ENCODE results near the gene ATG13. TPM values are rescaled to one million over a fixed set of nuclear protein-coding genes. Genes with fewer than 3 reads are reported as not detected.
A peak's percentile ranks its signal among the peaks of the same experiment; 100 is the strongest.

Gene ATG13
- total and polyA plus RNA-seq, 2 experiments from 2014 or later, result 32.9 to 71.1 TPM

GRCh38 chr11:46643531-46643930 lies 26.2 kb downstream of the ATG13 start:
- H3K4me3 ChIP-seq, result no peak overlapping the region
- Mint-ChIP-seq H3K27ac (no peak overlapping the region), H3K4me1 (no peaks in the 10 kb centered on the region), H3K4me3 (no peak overlapping the region), H3K27me3 (ENCODE audit: insufficient read depth, low read depth, poor library complexity) (peaks cover 2% of the 10 kb centered on the region), H3K9me3 (no peaks in the 10 kb centered on the region; the same call in 2 of the 3 replicates), H3K36me3 (ENCODE audit: low read depth) (peaks cover 36% of the 10 kb centered on the region; the same call in 2 of the 3 replicates)
- H3K9me2 ChIP-seq (ENCODE audit: insufficient read depth), result 0 out of 2 replicates have a peak, but pooled peaks cover 7% of the 10 kb centered on the region
- no peaks in the 10 kb centered on the region for H3F3A ChIP-seq (replicated peaks; ENCODE audit: low read depth)
- H2AFZ ChIP-seq, result no peak overlapping the region
- H3K27me3 ChIP-seq (ENCODE audit: insufficient read depth), result no peaks in the 10 kb centered on the region
- H3K36me3 ChIP-seq (ENCODE audit: insufficient read depth), result peaks cover 5% of the 10 kb centered on the region
- TF ChIP-seq JUNB (IDR thresholded peaks at IDR 0.05; ENCODE audit: unreplicated experiment) (no peak), CREB1 (CRISPR knock-in tag; IDR thresholded peaks at IDR 0.05; ENCODE audit: low read depth) (no peak), EZH2phosphoT487 (IDR thresholded peaks at IDR 0.05; ENCODE audit: unreplicated experiment) (no peak), ZNF462 (CRISPR knock-in tag; IDR thresholded peaks at IDR 0.05) (no peak), NANOG (IDR thresholded peaks at IDR 0.05; ENCODE audit: borderline replicate concordance) (no peak), ETS1 (IDR thresholded peaks at IDR 0.05) (no peak), ZNF331 (CRISPR knock-in tag; IDR thresholded peaks at IDR 0.05; ENCODE audit: low read depth) (no peak), ZNF114 (CRISPR knock-in tag; IDR thresholded peaks at IDR 0.05) (no peak), EZH2 (IDR thresholded peaks at IDR 0.05; ENCODE audit: low read depth, unreplicated experiment) (no peak), REST (IDR thresholded peaks at IDR 0.05; ENCODE audit: unreplicated experiment) (no peak), CTCF (conservative IDR thresholded peaks at IDR 0.05; ENCODE audit: low read depth in 2 of 2) (no peak), STAT1 (IDR thresholded peaks at IDR 0.05; ENCODE audit: unreplicated experiment) (no peak), POLR2AphosphoS5 (IDR thresholded peaks at IDR 0.05; ENCODE audit: low read depth) (no peak)
- 0 out of 2 replicates have a peak, but pooled peaks cover 4% of the 10 kb centered on the region for H3K79me2 ChIP-seq (replicated peaks; ENCODE audit: insufficient read depth)
- no peaks in the 10 kb centered on the region for H3K4me1 ChIP-seq (ENCODE audit: insufficient read depth)
- DNase-seq (ENCODE audit: low spot score), result no peak
- H3K4me2 ChIP-seq, result no peak overlapping the region
- H3K27ac ChIP-seq (ENCODE audit: low read depth), result 0 out of 2 replicates have a peak overlapping the region, but pooled peaks have one; percentile 30
- ATAC-seq, result no peak
- peaks cover 12% of the 10 kb centered on the region; the same call in 1 of the 2 replicates for H4K20me1 ChIP-seq (replicated peaks; ENCODE audit: insufficient read depth)
